Measurements from ENCODE around the gene RERE.

GRCh38 chr1:8740034-8740449 is 77.4 kb downstream of the RERE start:
- no peak for TF ChIP-seq CTCF (IDR thresholded peaks at IDR 0.05)
- no peak for TF ChIP-seq POLR2A (IDR thresholded peaks at IDR 0.05)

All from body of pancreas (tissue), 4 donors.